Measurements from ENCODE around the gene MRPL18. TPM values are rescaled to one million over a fixed set of nuclear protein-coding genes. Genes with fewer than 3 reads are reported as not detected.

The MRPL18 gene
- total RNA-seq, 1 experiment from 2014 or later = 154 TPM

DNA sequence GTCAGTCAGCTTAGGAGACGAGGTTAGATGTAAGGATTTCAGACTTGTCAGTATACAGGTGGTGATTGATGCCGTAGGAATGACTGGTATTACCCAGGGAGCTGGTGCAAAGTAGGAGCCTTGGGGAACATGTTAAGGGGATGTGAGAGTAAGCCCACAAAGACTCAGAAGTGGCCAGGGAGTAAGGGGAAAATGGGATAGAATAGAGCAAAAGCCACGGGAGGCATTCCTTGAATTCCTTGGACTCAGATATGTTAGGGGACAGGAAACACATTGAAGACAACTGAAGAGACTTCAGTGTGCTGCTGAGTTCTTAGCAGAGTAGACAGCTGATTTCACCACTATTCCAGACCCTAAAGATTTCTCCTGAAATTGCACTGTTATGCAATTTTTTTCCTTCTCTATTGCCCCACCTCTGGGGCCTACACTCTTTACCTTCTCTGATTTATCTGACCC, 29.6 kb upstream of the MRPL18 start:
- Histone ChIP-seq H3K36me3 (peaks cover 67% of the 10 kb centered on the region), H3K4me1 (replicated peaks) (peaks cover 40% of the 10 kb centered on the region), H3K4me3 (peak overlapping the region; percentile 71), H3K27me3 (replicated peaks) (no peaks in the 10 kb centered on the region), H3K27ac (peak overlapping the region; percentile 94), H3K9me3 (replicated peaks) (no peaks in the 10 kb centered on the region)
- peak; percentile 81 to 85 for DNase-seq (ENCODE audit: low read depth in 1 of 2, low spot score in 2 of 2)

GRCh38 chr6:159761129-159761872, 29.0 kb upstream of the MRPL18 start:
- Histone ChIP-seq H3K36me3 (peaks cover 68% of the 10 kb centered on the region), H3K4me3 (peak overlapping the region; percentile 71), H3K4me1 (replicated peaks) (peaks cover 41% of the 10 kb centered on the region), H3K27me3 (replicated peaks) (no peaks in the 10 kb centered on the region), H3K27ac (peak overlapping the region; percentile 94), H3K9me3 (replicated peaks) (no peaks in the 10 kb centered on the region)
- DNase-seq (ENCODE audit: low read depth in 1 of 2, low spot score in 2 of 2) = peak; percentile 47 to 55

DNA sequence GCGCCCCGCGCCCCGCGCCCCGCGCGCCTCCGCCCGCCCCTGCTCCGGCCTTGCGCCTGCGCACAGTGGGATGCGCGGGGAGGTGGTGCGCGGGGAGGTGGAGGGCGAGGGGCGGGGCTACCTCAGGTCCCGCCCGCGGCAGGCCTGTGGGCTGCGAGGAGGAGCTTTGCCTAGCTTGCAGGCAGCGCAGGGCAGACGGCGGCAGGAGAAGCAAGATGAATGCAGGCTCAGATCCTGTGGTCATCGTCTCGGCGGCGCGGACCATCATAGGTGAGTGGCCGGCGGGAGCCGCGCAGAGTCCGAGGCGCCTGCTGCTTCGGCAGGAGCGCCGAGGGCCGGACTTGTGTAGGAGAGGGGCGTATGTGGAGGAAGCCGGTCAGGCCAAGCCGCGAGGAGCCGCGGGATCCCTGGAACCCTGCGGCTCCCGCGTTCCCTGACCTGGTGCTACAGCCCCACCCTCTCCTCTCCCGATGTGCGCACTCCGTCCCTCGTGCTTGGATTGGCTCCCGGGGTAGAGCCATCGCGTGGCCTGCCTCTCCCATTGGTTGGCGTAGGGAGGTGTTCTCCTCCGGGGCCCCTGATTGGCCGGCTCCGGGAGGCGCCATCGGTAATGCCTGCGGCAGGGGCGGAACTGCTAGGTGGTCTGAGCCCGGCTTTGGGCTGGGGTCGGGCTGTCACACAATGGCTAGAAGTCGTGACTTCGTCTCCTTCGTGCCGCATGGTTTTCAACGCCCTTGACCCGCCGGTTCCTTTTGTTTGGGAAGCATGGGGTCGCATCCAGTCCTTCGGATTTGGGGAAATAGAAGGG, 28.2 kb upstream of the MRPL18 start, which contains the start of gene ACAT2:
Gene ACAT2 (plus strand): TSS at position 173 of the 808 bp plus-strand sequence. CDS start 43 bp downstream, at position 216.
- Histone ChIP-seq H3K4me1 (replicated peaks) (peaks cover 49% of the 10 kb centered on the region), H3K27me3 (replicated peaks) (no peaks in the 10 kb centered on the region), H3K36me3 (peaks cover 68% of the 10 kb centered on the region), H3K27ac (peak within 1 kb of the TSS; percentile 94), H3K9me3 (replicated peaks) (no peaks in the 10 kb centered on the region), H3K4me3 (peak within 1 kb of the TSS; percentile 71)
- DNase-seq (ENCODE audit: low read depth in 1 of 2, low spot score in 2 of 2) = peak; percentile 95 to 97

DNA sequence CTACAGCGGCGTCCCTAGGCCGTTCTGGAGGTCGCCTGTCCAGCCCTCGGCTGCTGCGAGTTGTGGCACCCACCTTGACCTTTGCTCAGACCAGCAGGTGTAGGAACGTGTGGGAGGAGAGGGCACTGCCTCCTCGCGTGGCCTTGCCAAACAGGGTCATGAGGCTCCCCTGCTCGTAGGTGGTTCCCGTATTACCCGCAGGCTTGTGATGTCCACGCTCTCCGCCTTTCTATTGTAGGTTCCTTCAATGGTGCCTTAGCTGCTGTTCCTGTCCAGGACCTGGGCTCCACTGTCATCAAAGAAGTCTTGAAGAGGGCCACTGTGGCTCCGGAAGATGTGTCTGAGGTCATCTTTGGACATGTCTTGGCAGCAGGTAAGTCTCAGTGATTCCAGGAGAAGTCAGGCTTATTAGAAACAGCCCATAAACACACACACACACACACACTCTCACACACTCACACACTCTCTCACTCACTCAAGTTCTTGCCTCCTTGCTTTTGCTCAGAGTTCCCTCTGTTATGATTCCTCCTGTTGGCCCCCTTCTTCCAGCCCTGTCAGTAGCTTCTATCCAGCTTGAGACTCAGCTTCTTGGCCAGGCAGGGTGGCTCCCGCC, 27.5 kb upstream of the MRPL18 start:
- Histone ChIP-seq H3K9me3 (replicated peaks) (no peaks in the 10 kb centered on the region), H3K27ac (0 out of 2 replicates have a peak overlapping the region, but pooled peaks have one; percentile 1), H3K4me1 (replicated peaks) (peaks cover 55% of the 10 kb centered on the region), H3K4me3 (peak overlapping the region; percentile 71), H3K36me3 (peaks cover 70% of the 10 kb centered on the region), H3K27me3 (replicated peaks) (no peaks in the 10 kb centered on the region)
- no peak for DNase-seq (ENCODE audit: low read depth in 1 of 2, low spot score in 2 of 2)

DNA sequence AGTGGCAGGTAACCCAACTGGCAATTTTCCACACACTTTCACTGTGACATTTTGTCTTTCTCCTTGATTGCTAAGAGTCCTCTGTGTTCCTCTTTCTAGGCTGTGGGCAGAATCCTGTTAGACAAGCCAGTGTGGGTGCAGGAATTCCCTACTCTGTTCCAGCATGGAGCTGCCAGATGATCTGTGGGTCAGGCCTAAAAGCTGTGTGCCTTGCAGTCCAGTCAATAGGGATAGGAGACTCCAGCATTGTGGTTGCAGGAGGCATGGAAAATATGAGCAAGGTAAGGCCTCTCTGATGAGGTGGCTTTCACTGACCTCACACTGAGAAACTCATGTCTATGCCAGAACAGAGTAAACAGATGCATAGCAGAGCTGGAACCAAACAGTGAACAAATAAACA, 23.4 kb upstream of the MRPL18 start:
- Histone ChIP-seq H3K27me3 (replicated peaks) (no peaks in the 10 kb centered on the region), H3K4me1 (replicated peaks) (peaks cover 22% of the 10 kb centered on the region), H3K36me3 (peaks cover 86% of the 10 kb centered on the region), H3K4me3 (no peak overlapping the region), H3K9me3 (replicated peaks) (no peaks in the 10 kb centered on the region), H3K27ac (0 out of 2 replicates have a peak overlapping the region, but pooled peaks have one; percentile 7)
- peak; percentile 50 to 66 for DNase-seq (ENCODE audit: low read depth in 1 of 2, low spot score in 2 of 2)

- H3K27me3 ChIP-seq (replicated peaks) = no peaks in the 10 kb centered on the region; the same call in 1 of the 2 replicates
- H3K27ac ChIP-seq = no peak overlapping the region; the same call in 1 of the 2 replicates
- H3K4me3 ChIP-seq = no peak overlapping the region
- H3K9me3 ChIP-seq (replicated peaks) = no peaks in the 10 kb centered on the region
- peaks cover 94% of the 10 kb centered on the region for H3K36me3 ChIP-seq
- H3K4me1 ChIP-seq (replicated peaks) = peaks cover 15% of the 10 kb centered on the region
- no peak for DNase-seq (ENCODE audit: low read depth in 1 of 2, low spot score in 2 of 2)
These were observed 20.8 kb upstream of the MRPL18 start for GRCh38 chr6:159769470-159769869.

DNA sequence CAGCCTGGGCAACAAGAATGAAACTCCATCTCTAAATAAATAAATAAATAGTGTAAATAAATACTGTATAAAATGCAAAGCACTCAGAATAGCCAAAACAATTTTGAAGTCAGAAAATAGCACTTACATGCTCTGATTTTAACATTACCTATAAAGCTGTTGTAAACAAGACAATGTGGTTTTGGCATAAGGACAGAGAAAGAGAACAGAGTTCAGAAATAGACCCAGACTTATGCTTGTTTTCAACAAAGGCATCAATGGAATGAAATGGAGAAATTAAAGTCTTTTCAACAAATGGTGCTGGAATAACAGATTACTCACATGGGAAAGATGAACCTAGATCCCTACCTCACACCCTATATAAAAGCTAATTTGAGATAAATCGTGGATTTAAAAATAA, 18.1 kb upstream of the MRPL18 start:
- Histone ChIP-seq H3K4me3 (no peak overlapping the region), H3K27me3 (replicated peaks) (no peaks in the 10 kb centered on the region; the same call in 1 of the 2 replicates), H3K9me3 (replicated peaks) (no peaks in the 10 kb centered on the region), H3K36me3 (peaks cover 91% of the 10 kb centered on the region), H3K4me1 (replicated peaks) (peaks cover 5% of the 10 kb centered on the region), H3K27ac (no peak overlapping the region)
- no peak for DNase-seq (ENCODE audit: low read depth in 1 of 2, low spot score in 2 of 2)

GRCh38 chr6:159777240-159777904, 12.9 kb upstream of the MRPL18 start:
- no peak for DNase-seq (ENCODE audit: low read depth in 1 of 2, low spot score in 2 of 2)
- H3K27me3 ChIP-seq (replicated peaks) = no peaks in the 10 kb centered on the region; the same call in 1 of the 2 replicates
- H3K36me3 ChIP-seq = peaks cover 93% of the 10 kb centered on the region
- no peaks in the 10 kb centered on the region for H3K4me1 ChIP-seq (replicated peaks)
- H3K9me3 ChIP-seq (replicated peaks) = no peaks in the 10 kb centered on the region
- H3K27ac ChIP-seq = no peak overlapping the region
- no peak overlapping the region for H3K4me3 ChIP-seq

DNA sequence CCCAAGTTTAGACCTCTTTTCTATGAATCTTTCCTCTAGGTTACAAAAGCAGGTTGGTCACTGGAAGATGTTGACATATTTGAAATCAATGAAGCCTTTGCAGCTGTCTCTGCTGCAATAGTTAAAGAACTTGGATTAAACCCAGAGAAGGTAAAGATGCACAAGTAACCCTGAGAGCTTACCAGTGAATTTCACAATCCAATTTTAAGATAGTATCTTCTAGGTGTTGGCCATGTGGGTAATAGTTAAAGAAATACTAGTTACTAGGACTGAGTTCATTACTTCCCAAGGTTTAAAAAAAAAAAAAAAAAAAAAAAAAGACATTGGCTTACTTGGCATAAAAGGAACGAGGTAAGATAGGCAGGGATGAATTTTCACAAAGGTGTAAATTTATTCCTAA, 12.1 kb upstream of the MRPL18 start:
- no peak overlapping the region for H3K27ac ChIP-seq
- H3K4me3 ChIP-seq = no peak overlapping the region
- no peaks in the 10 kb centered on the region for H3K4me1 ChIP-seq (replicated peaks)
- peaks cover 94% of the 10 kb centered on the region for H3K36me3 ChIP-seq
- DNase-seq (ENCODE audit: low read depth in 1 of 2, low spot score in 2 of 2) = no peak
- H3K9me3 ChIP-seq (replicated peaks) = no peaks in the 10 kb centered on the region
- no peaks in the 10 kb centered on the region; the same call in 1 of the 2 replicates for H3K27me3 ChIP-seq (replicated peaks)

DNA sequence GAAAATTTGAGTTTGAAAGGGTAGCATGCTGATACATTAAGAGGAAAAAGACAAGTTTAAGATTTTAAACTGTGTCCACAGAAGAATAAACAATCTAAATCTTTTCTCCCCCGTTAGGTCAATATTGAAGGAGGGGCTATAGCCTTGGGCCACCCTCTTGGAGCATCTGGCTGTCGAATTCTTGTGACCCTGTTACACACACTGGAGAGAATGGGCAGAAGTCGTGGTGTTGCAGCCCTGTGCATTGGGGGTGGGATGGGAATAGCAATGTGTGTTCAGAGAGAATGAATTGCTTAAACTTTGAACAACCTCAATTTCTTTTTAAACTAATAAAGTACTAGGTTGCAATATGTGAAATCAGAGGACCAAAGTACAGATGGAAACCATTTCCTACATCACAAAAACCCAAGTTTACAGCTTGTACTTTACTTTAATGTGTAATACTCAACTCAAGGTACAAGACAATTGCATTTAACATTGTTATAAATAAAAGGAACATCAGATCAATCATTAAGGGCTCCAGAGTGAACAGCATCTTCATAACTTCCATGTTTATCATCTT, 11.6 kb upstream of the MRPL18 start:
- peaks cover 94% of the 10 kb centered on the region for H3K36me3 ChIP-seq
- H3K9me3 ChIP-seq (replicated peaks) = no peaks in the 10 kb centered on the region
- no peak overlapping the region for H3K27ac ChIP-seq
- DNase-seq (ENCODE audit: low read depth in 1 of 2, low spot score in 2 of 2) = no peak
- H3K4me1 ChIP-seq (replicated peaks) = no peaks in the 10 kb centered on the region
- H3K4me3 ChIP-seq = no peak overlapping the region
- no peaks in the 10 kb centered on the region for H3K27me3 ChIP-seq (replicated peaks)

DNA sequence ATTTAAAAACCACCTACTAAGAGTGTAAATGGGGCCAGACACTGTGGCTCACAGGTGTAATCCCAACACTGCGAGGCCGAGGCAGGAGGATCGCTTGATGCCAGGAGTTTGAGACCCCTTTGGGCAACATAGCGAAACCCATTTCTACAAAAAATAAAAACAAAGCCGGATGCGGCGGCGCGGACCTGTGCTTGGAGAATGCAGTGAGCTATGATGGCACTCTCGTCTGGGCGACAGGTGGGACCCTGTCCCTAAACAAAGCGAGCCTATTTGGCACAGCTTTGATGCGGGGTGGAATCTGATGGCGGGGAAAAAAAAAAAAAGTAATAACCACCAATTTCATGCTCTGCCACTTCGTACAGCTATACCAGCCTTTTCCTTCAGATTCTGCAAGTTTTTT, 2.0 kb upstream of the MRPL18 start:
- no peak for DNase-seq (ENCODE audit: low read depth in 1 of 2, low spot score in 2 of 2)
- Histone ChIP-seq H3K4me1 (replicated peaks) (peaks cover 29% of the 10 kb centered on the region), H3K4me3 (peak overlapping the region; percentile 82), H3K27ac (no peak overlapping the region), H3K27me3 (replicated peaks) (no peaks in the 10 kb centered on the region), H3K36me3 (peaks cover 89% of the 10 kb centered on the region), H3K9me3 (replicated peaks) (no peaks in the 10 kb centered on the region)

DNA sequence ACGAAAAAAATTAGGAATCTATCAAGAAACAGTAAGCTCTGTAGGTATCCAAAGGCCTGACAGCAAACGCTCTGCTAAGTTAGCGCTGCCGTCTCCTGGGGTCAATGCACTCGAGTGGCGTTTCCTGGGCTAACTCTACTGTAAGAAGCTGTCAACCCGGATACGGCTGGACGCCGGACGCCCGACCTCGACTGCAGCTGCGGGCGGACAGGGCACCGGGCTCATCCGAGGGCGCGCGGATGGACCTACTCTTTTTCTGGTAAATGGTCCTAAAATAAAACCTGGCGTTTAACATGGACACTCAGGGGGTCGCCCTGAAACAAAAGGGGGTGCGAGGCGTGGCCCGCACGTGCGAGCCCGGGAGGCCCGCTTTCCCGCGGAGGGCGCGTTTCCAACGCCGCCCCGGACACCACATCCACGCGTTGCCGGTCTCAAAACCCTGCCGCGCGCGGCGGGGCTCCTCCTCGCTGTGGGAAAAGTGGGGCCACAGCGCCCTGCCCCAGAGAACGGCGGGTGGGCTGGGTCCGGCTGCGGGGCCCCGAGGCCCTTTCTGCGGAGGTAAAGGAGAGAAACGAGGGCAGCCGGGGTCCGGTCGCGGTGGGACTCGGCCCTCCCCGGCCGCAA, 1.4 kb upstream of the MRPL18 start:
- no peaks in the 10 kb centered on the region for H3K27me3 ChIP-seq (replicated peaks)
- H3K4me3 ChIP-seq = peak overlapping the region; percentile 82
- no peaks in the 10 kb centered on the region for H3K9me3 ChIP-seq (replicated peaks)
- H3K27ac ChIP-seq = peak overlapping the region; percentile 59
- peaks cover 29% of the 10 kb centered on the region for H3K4me1 ChIP-seq (replicated peaks)
- DNase-seq (ENCODE audit: low read depth in 1 of 2, low spot score in 2 of 2) = peak; percentile 34 to 55
- peaks cover 89% of the 10 kb centered on the region for H3K36me3 ChIP-seq

Measured in SJSA1 (cell line).